ENCODE data around the gene PBRM1.

Gene PBRM1

GRCh38 chr3:52558436-52558835, 127.3 kb downstream of the PBRM1 start:
- H3K4me3 ChIP-seq (ENCODE audit: low read depth, low read length): no peak overlapping the region

GRCh38 chr3:52557011-52557960, 128.4 kb downstream of the PBRM1 start:
- no peak for TF ChIP-seq CTCF (IDR thresholded peaks at IDR 0.05; ENCODE audit: control insufficient read depth, extremely low read depth, insufficient read depth)

More at GRCh38 chr3:52558436-52558835, 127.3 kb downstream of the PBRM1 start:
- no peak for DNase-seq (ENCODE audit: low read depth)
- no peak for TF ChIP-seq CTCF (IDR thresholded peaks at IDR 0.05; ENCODE audit: control insufficient read depth, extremely low read depth, insufficient read depth)

GRCh38 chr3:52555056-52555455, 130.7 kb downstream of the PBRM1 start:
- H3K4me3 ChIP-seq (ENCODE audit: low read depth, low read length): no peak overlapping the region
- no peak for TF ChIP-seq CTCF (IDR thresholded peaks at IDR 0.05; ENCODE audit: control insufficient read depth, extremely low read depth, insufficient read depth)
- DNase-seq (ENCODE audit: low read depth): no peak

More at GRCh38 chr3:52557011-52557960, 128.4 kb downstream of the PBRM1 start:
- no peak for DNase-seq (ENCODE audit: low read depth)
- H3K4me3 ChIP-seq (ENCODE audit: low read depth, low read length): no peak overlapping the region

- DNase-seq (ENCODE audit: low read depth): no peak
- no peak for TF ChIP-seq CTCF (IDR thresholded peaks at IDR 0.05; ENCODE audit: control insufficient read depth, extremely low read depth, insufficient read depth)
- H3K4me3 ChIP-seq (ENCODE audit: low read depth, low read length): no peak overlapping the region
These were observed 131.5 kb downstream of the PBRM1 start for GRCh38 chr3:52554026-52554755.

- no peak overlapping the region for H3K4me3 ChIP-seq (ENCODE audit: low read depth, low read length)
- no peak for TF ChIP-seq CTCF (IDR thresholded peaks at IDR 0.05; ENCODE audit: control insufficient read depth, extremely low read depth, insufficient read depth)
- no peak for DNase-seq (ENCODE audit: low read depth)
These were observed 133.6 kb downstream of the PBRM1 start for GRCh38 chr3:52552089-52552488.

GRCh38 chr3:52551118-52551517, 134.6 kb downstream of the PBRM1 start:
- TF ChIP-seq CTCF (IDR thresholded peaks at IDR 0.05; ENCODE audit: control insufficient read depth, extremely low read depth, insufficient read depth): no peak
- no peak for DNase-seq (ENCODE audit: low read depth)
- H3K4me3 ChIP-seq (ENCODE audit: low read depth, low read length): no peak overlapping the region

All from LNCaP clone FGC (cell line).